Measurements from ENCODE around the gene KRT12. TPM values are rescaled to one million over a fixed set of nuclear protein-coding genes. Genes with fewer than 3 reads are reported as not detected.
A peak's percentile ranks its signal among the peaks of the same experiment; 100 is the strongest.

Gene KRT12
- total RNA-seq, 8 experiments from 2014 or later: 0.21 to 2.7 (median 1.1) TPM; not detected in 2

- in situ Hi-C loops (cut with MboI; ENCODE audit: low pct_unique_long_range_greater_than_20kb in 2 of 9, low sequenced_read_pairs in 9 of 9, unreplicated experiment in 9 of 9): loop anchor here in 1 of 9 experiments (25.0 kb wide), 1 partner anchor 808 kb away; no protein-coding TSS in a partner anchor
- peak; percentile 48 to 98 (median 76) for ATAC-seq (replicated peaks in 6 of 8)
- no peak overlapping the region for H3K4me3 ChIP-seq
- H3K27ac ChIP-seq: no peak overlapping the region
- WGBS, 10 experiments: 0 to 80% (median 56%) methylated on average over 4 to 6 of the region's 6 CpGs
- H3K4me1 ChIP-seq (replicated peaks in 1 of 2): peaks cover 0 to 2% of the 10 kb centered on the region in 2 donors
These were observed 12.7 kb downstream of the KRT12 start for GRCh38 chr17:40854175-40854814.

- Histone ChIP-seq H3K4me1 (replicated peaks in 1 of 2) (peaks cover 0 to 2% of the 10 kb centered on the region in 2 donors), H3K27ac (no peak overlapping the region), H3K4me3 (no peak overlapping the region)
- WGBS, 10 experiments: 17 to 80% (median 31%) methylated on average over 1 of the region's 1 CpG; no CpG with 5 or more reads in 2 of the 10 experiments
- in situ Hi-C loops (cut with MboI; ENCODE audit: low pct_unique_long_range_greater_than_20kb in 2 of 9, low sequenced_read_pairs in 9 of 9, unreplicated experiment in 9 of 9): loop anchor here in 1 of 9 experiments (25.0 kb wide), 1 partner anchor 810 kb away; no protein-coding TSS in a partner anchor
- no peak for ATAC-seq (replicated peaks in 6 of 8)
These were observed 14.7 kb downstream of the KRT12 start for GRCh38 chr17:40852364-40852763.

- 62 to 100% (median 89%) methylated on average over 1 to 3 of the region's 3 CpGs for WGBS, 10 experiments
- in situ Hi-C loops (cut with MboI; ENCODE audit: low pct_unique_long_range_greater_than_20kb in 2 of 9, low sequenced_read_pairs in 9 of 9, unreplicated experiment in 9 of 9): loop anchor here in 1 of 9 experiments (25.0 kb wide), 1 partner anchor 812 kb away; no protein-coding TSS in a partner anchor
- Histone ChIP-seq H3K4me3 (no peak overlapping the region), H3K27ac (no peak overlapping the region), H3K4me1 (replicated peaks in 1 of 2) (no peaks in the 10 kb centered on the region)
- peak in 2 of 8 experiments; percentile 10 to 14 for ATAC-seq (replicated peaks in 6 of 8)
These were observed 16.6 kb downstream of the KRT12 start for GRCh38 chr17:40850293-40850972.

- no peak overlapping the region for H3K27ac ChIP-seq
- 56 to 90% (median 83%) methylated on average over 1 to 4 of the region's 4 CpGs for WGBS, 10 experiments
- no peak overlapping the region for H3K4me3 ChIP-seq
- in situ Hi-C loops (cut with MboI; ENCODE audit: low pct_unique_long_range_greater_than_20kb in 2 of 9, low sequenced_read_pairs in 9 of 9, unreplicated experiment in 9 of 9): loop anchor here in 1 of 9 experiments (25.0 kb wide), 1 partner anchor 813 kb away; no protein-coding TSS in a partner anchor
- H3K4me1 ChIP-seq (replicated peaks in 1 of 2): no peaks in the 10 kb centered on the region
- no peak for ATAC-seq (replicated peaks in 6 of 8)
These were observed 17.3 kb downstream of the KRT12 start for GRCh38 chr17:40849723-40850122.

GRCh38 chr17:40848583-40849235, 18.3 kb downstream of the KRT12 start:
- no peaks in the 10 kb centered on the region for H3K4me1 ChIP-seq (replicated peaks in 1 of 2)
- 50 to 100% (median 86%) methylated on average over 1 of the region's 1 CpG; no CpG with 5 or more reads in 2 of the 10 experiments for WGBS, 10 experiments
- ATAC-seq (replicated peaks in 6 of 8): no peak
- no peak overlapping the region for H3K27ac ChIP-seq
- in situ Hi-C loops (cut with MboI; ENCODE audit: low pct_unique_long_range_greater_than_20kb in 2 of 9, low sequenced_read_pairs in 9 of 9, unreplicated experiment in 9 of 9): no loop called here
- no peak overlapping the region for H3K4me3 ChIP-seq

DNA sequence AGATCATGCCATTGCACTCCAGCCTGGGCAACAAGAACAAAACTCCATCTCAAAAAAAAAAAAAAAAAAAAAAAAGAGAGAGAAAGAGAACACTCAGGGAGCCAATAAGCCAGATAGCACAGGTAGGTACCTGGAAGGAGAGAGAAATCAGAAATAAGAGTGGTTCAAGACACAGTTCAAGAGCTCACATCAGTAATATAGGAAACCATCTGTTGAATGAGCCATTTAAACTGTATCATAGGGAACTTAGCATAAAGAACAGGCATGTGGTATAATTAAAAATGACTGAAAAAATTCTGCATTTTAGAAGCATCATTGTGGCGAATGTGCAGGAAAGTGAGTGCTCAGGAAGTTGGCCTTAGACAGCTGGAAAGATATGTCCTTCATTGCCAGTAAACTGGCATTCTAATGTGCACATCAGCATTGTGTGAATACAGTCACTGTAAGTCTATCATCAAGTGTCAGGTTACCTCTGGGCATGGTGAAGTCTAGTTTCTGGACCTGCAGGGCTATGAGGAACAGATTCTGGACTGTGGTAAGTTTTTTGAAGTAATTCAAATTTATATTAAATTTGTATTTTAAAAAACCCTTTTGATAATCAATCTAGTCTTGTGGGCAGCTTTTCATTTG, 20.4 kb downstream of the KRT12 start:
- peak in 3 of 8 experiments; percentile 64 to 97 (median 65) for ATAC-seq (replicated peaks in 6 of 8)
- 0 to 100% (median 58%) methylated on average over 1 of the region's 1 CpG; no CpG with 5 or more reads in 4 of the 10 experiments for WGBS, 10 experiments
- in situ Hi-C loops (cut with MboI; ENCODE audit: low pct_unique_long_range_greater_than_20kb in 2 of 9, low sequenced_read_pairs in 9 of 9, unreplicated experiment in 9 of 9): no loop called here
- H3K4me1 ChIP-seq (replicated peaks in 1 of 2): no peaks in the 10 kb centered on the region
- no peak overlapping the region for H3K4me3 ChIP-seq
- H3K27ac ChIP-seq: no peak overlapping the region

- Histone ChIP-seq H3K4me1 (replicated peaks in 1 of 2) (no peaks in the 10 kb centered on the region), H3K27ac (no peak overlapping the region), H3K4me3 (no peak overlapping the region)
- ATAC-seq (replicated peaks in 6 of 8): no peak
- WGBS, 10 experiments: 57 to 94% (median 76%) methylated on average over 3 to 4 of the region's 4 CpGs
- in situ Hi-C loops (cut with MboI; ENCODE audit: low pct_unique_long_range_greater_than_20kb in 2 of 9, low sequenced_read_pairs in 9 of 9, unreplicated experiment in 9 of 9): no loop called here
These were observed 22.3 kb downstream of the KRT12 start for GRCh38 chr17:40844671-40845107.

DNA sequence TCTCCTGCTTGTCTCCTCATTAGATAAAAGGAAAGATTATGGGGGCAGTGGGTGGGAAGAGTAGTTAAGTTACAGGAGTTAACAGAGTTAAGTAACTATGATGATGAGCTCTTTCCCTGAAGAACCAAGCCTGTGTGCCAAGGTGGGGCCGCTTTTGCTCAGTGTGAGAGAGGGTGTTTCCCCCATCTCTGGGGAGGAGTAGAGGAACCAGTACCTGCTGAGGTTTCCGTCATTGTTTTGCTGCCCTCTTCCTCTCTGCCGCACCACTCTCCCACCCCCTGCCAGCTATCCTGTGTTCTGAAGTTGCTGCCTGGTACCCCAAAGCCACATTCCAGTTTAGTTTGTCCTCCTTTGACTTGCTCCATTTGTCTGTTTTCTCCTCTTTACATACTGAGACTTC, 23.8 kb downstream of the KRT12 start:
- 0 to 100% (median 38%) methylated on average over 1 to 2 of the region's 3 CpGs; no CpG with 5 or more reads in 4 of the 10 experiments for WGBS, 10 experiments
- in situ Hi-C loops (cut with MboI; ENCODE audit: low pct_unique_long_range_greater_than_20kb in 2 of 9, low sequenced_read_pairs in 9 of 9, unreplicated experiment in 9 of 9): no loop called here
- Histone ChIP-seq H3K27ac (no peak overlapping the region), H3K4me3 (no peak overlapping the region), H3K4me1 (replicated peaks in 1 of 2) (no peaks in the 10 kb centered on the region)
- no peak for ATAC-seq (replicated peaks in 6 of 8)

GRCh38 chr17:40841246-40841645, 25.8 kb downstream of the KRT12 start:
- Histone ChIP-seq H3K27ac (no peak overlapping the region), H3K4me3 (no peak overlapping the region), H3K4me1 (replicated peaks in 1 of 2) (no peaks in the 10 kb centered on the region)
- in situ Hi-C loops (cut with MboI; ENCODE audit: low pct_unique_long_range_greater_than_20kb in 2 of 9, low sequenced_read_pairs in 9 of 9, unreplicated experiment in 9 of 9): no loop called here
- peak in 3 of 8 experiments; percentile 25 to 38 (median 37) for ATAC-seq (replicated peaks in 6 of 8)
- 0 to 100% (median 60%) methylated on average over 1 to 3 of the region's 3 CpGs; no CpG with 5 or more reads in 1 of the 10 experiments for WGBS, 10 experiments

DNA sequence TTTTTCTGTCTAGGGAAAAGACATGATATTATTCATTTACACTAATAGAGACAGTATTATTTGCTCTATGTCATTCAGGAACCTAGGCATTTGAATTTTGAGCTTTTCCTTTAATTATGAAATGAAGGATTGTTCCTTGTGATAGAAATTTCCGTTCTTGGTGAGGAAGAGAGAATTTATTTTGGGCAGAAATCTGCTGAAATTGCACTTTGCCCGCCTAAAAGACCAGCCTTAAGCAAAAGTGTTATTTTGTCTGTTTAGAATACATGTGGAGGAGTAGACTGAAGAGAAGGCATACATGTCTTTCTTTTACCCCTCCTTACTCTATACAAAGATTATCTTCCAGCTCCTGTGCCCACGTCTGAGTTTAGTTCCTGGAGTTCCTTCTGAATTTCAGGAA, 27.8 kb downstream of the KRT12 start:
- 59 to 100% (median 77%) methylated on average over 1 to 3 of the region's 3 CpGs for WGBS, 10 experiments
- no peak for ATAC-seq (replicated peaks in 6 of 8)
- no peak overlapping the region for H3K27ac ChIP-seq
- no peaks in the 10 kb centered on the region for H3K4me1 ChIP-seq (replicated peaks in 1 of 2)
- in situ Hi-C loops (cut with MboI; ENCODE audit: low pct_unique_long_range_greater_than_20kb in 2 of 9, low sequenced_read_pairs in 9 of 9, unreplicated experiment in 9 of 9): no loop called here
- no peak overlapping the region for H3K4me3 ChIP-seq

GRCh38 chr17:40836020-40836419, 31.0 kb downstream of the KRT12 start:
- H3K4me3 ChIP-seq: no peak overlapping the region
- H3K4me1 ChIP-seq (replicated peaks in 1 of 2): no peaks in the 10 kb centered on the region
- in situ Hi-C loops (cut with MboI; ENCODE audit: low pct_unique_long_range_greater_than_20kb in 2 of 9, low sequenced_read_pairs in 9 of 9, unreplicated experiment in 9 of 9): no loop called here
- WGBS, 10 experiments: 90 to 100% (median 100%) methylated on average over 1 to 3 of the region's 4 CpGs; no CpG with 5 or more reads in 1 of the 10 experiments
- ATAC-seq (replicated peaks in 6 of 8): no peak
- H3K27ac ChIP-seq: no peak overlapping the region

DNA sequence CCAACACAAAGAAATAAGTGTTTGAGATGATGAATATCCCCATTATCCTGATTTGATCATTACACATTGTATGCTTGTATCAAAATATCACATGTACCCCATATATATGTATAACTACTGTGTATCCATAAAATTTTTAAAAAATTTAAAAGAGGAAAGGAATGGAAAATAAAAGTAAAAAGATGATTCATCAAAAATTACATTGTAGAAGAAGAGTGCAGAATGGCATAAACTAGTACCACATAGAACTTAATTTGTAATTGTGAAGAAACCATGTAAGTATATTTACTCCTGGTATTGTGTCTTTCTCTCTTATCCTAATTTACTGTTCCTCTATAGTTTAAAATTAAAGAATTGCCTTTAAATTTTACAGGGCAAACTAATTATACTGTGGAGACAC, 33.1 kb downstream of the KRT12 start:
- in situ Hi-C loops (cut with MboI; ENCODE audit: low pct_unique_long_range_greater_than_20kb in 2 of 9, low sequenced_read_pairs in 9 of 9, unreplicated experiment in 9 of 9): no loop called here

GRCh38 chr17:40832840-40833239, 34.2 kb downstream of the KRT12 start:
- WGBS, 10 experiments: 0 to 80% (median 47%) methylated on average over 1 to 3 of the region's 3 CpGs; no CpG with 5 or more reads in 1 of the 10 experiments
- Histone ChIP-seq H3K4me1 (replicated peaks in 1 of 2) (no peaks in the 10 kb centered on the region), H3K27ac (no peak overlapping the region), H3K4me3 (no peak overlapping the region)
- in situ Hi-C loops (cut with MboI; ENCODE audit: low pct_unique_long_range_greater_than_20kb in 2 of 9, low sequenced_read_pairs in 9 of 9, unreplicated experiment in 9 of 9): no loop called here
- no peak for ATAC-seq (replicated peaks in 6 of 8)

More for the DNA sequence above, 33.1 kb downstream of the KRT12 start:
- no peak for ATAC-seq (replicated peaks in 6 of 8)
- H3K27ac ChIP-seq: no peak overlapping the region
- no peak overlapping the region for H3K4me3 ChIP-seq
- no peaks in the 10 kb centered on the region for H3K4me1 ChIP-seq (replicated peaks in 1 of 2)
